HG03558 (cell line): ENCODE data around the gene FRS2.

Source experiments
- ATAC-seq: cut with Tn5 transposase; IDR thresholded peaks from one replicate; pipeline ENCODE4 v1.9.1; 2021; ENCODE audit warnings: moderate number of reproducible peaks; ENCODE audit not compliant: unreplicated experiment; ENCODE audit errors: extremely low read depth

The FRS2 gene

DNA sequence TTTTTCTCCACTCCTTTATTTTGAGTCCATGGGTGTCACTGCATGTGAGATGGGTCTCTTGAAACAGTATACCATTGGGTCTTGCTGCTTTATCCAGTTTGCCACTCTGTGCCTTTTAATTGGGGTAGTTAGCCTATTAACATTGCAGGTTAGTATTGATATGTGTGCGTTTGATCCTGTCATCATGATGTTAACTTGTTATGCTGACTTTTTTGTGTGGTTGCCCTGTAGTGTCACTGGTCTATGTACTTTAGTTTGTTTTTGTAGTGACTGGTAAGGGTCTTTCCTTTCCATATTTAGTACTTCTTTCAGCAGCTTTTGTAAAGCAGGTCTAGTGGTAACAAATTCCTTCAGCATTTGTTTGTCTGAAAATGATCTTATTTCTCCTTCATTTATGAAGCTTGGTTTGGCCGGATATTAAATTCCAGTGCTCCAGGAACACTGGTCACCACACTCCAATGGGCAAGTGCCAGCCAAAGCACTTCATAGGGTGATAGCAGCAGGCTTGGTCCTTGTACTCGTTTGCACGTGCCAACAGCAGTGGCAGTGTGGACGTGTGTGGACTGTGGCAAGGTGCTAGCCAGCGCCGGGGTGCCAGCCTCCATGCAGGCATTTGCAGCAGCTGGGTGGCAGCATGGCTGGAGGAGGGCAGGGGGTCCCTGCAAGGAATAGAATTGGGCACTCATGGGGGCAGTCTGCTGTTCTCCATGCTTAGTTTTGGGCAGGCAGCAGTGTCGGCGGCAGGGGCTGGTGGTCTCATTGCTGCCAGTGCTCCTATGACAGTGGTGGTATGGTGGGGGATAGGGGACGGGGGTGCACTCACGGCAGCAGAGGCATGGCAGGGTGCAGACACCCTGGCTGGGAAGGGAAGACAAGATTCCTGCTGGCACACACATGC is 53.5 kb downstream of the FRS2 start:
- no peak for ATAC-seq

DNA sequence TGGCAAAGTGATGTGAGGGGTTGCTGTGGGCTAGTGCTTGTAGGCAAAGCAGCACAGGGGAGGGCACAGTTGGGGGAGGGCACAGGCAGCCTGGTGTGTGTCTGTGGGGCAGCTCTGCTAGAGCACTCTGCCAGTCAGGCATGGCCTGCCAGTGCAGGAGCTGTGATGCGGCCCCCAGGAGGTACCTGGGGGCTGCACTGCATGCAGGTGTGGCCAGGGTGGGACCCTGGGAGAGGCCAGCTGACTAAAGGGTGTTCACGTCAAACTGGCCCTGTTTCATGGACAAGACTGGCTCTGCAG is 54.1 kb downstream of the FRS2 start:
- ATAC-seq, result no peak

DNA sequence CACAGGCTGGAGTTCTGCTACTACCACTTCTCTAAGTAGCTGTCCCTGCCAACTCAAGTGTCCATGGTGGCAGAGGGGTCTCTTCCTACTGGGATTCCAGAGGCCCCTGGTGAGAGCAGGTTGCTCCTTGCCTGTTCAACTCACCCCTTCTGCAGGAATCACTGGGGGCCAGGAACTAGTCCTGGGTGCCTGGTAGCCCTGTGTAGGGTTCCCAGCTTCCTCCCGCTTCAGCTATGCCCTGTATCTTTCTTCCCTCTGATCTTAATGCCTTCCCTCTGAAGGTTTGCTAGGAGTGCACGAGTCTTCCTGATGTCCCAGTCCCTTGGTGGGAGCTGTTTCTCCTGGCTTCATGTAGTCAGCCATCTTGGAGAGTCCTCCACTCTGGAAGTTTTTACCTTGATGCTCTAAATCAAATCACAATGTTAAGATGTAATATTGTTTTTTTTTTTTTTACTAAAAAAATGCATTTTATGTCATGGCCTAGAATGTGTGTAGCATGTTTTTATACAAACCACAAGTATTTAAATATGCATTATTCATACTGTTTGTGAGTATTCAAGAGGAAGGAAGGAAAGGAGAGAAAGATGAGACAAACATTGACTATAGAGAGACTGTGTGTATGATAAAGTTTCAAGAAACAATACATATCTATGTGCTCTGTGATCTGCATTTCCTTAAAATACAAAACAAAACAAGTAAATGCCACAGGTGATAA is 54.7 kb downstream of the FRS2 start:
- no peak for ATAC-seq

DNA sequence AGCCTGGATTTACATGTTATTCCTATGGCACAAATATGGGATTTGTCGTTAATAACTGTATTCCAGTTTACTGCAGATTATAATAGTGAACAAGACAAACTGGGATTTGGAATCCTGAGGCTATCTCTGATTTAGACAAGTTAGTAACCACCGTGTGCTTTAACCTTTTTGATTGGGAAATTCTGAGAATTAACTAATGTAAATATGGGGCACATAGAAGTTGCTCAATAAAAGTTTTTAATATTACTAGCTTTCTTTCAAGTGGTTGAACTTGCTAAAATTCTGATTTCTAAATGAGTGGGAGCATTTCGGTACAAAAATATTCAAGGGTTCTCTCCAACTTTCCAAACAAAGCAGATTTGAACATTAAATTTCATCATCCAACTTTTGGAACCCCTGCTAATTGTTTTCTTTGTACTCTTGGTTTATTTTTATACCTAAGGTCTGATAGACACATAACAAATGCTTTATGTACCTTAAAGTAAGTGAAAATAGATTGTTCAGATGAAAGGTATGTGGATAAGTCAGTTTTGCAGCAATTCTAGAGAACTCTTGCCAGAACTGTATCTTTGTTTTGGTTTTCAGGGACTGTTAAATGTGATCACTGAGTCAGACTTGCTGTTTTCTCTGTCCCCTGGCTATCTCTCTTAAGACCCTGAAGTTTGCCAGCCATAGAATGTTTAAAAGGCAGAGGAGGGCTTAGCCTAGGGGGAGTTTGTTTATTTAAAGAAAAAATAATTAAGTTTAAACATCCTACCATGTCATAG is 57.5 kb downstream of the FRS2 start:
- no peak for ATAC-seq

DNA sequence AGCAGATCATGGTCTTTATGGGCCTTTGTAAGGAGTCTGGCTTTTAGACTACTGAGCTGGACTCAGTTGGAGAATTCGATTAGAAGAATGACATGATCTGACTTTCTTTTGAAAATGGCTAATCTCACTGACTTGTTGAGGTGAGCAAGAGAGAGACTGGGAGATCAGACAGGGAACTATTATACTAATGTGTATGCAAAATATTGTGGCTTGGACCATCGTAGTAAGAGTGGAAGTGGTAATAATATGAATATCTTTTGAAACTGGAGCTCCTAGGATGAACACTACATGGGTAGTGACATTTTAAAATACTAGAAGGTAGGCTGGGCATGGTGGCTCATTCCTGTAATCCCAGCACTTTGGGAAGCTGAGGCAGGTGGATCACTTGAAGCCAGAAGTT is 58.8 kb downstream of the FRS2 start:
- no peak for ATAC-seq

DNA sequence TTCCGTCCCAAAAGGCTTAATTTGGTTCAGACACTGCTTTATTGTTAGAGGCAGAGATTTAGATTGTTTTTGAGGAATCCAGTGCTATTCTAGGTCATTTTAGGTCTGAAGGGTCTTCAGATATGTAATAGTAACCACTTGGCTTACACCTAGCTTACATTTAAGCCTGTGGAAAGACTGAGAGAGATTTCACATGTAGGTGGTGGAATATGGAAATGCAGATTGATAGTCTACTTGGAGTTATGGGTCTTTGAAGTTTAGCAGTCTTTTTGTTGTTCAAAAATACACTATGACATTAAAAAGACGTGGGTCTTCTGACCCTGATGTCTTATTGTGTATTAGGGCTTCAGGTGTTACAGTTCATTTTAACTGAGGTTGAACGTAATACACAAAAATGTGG is 63.7 kb downstream of the FRS2 start:
- ATAC-seq, result no peak

DNA sequence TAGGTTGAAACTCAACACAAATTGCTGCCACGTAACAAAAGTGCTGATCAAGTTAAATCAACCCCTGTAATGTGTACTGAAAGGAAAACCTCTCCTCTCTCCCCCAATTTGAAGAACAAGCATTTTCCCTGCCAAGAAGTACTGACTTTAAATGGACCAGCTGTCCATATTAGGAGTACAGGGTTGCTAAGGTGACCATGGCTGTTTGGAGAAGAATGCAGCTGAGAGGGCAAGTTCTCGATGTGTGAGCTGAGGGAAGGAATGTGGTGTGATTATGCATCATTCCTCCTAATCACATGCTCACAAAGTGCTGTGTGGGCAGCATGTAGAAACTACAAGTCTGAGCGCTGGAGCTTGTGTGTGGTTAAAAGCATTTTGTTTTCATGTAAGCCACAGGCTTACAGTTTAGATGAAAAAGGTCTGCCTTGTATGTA is 64.2 kb downstream of the FRS2 start:
- ATAC-seq, result peak; percentile 89

DNA sequence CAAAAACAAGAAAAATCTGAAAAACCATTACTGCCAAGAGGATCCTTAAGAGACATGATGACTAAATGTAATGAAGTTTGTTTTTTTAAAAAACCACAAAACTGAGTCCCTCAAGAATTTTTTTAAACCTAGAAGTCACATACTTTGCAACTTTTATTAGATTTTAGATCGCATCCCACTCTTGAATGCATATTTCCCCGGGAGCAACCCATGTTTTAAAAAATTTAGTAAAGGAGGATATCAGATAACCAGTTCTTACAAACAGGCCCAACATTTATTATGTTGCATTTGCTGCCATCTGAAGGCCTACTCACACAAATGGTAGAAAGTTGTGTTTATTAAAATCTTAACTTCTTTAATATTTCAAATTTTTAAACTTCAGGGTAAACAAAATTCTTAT is 70.8 kb downstream of the FRS2 start:
- ATAC-seq, result no peak

DNA sequence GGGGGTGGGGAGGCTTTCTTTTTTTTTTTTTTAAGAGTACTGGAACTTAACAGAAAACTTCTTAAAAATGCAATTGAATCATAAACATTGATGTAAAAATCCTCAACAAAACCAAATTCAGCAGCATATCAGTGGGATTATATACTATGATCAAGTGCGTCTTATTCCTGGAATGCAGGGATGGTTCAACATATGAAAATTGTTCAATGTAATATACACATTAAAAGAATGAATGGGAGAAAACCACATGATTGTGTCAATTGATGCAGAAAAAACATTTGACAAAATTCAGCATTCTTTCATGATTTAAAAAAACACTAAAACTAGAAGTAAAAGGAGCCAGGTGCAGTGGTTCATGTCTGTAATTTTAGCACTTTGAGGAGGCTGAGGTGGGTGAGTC is 73.9 kb downstream of the FRS2 start:
- no peak for ATAC-seq

DNA sequence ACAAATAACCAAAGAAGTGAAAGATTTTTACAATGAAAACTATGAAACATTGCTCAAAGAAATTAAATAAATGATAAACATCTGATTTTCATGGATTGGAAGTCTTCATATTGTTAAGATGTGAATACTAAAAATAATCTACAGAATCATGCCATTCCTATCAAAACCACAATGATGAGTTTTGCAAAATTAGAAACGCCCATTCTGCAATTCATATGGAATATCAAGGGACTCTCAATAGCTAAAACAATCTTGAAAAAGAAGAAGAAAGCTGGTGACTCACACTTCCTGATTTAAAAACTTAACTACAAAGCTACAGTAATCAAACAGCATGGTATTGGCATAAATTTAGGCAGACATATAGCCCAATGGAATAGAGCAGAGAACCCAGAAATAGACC is 74.9 kb downstream of the FRS2 start:
- ATAC-seq, result no peak

DNA sequence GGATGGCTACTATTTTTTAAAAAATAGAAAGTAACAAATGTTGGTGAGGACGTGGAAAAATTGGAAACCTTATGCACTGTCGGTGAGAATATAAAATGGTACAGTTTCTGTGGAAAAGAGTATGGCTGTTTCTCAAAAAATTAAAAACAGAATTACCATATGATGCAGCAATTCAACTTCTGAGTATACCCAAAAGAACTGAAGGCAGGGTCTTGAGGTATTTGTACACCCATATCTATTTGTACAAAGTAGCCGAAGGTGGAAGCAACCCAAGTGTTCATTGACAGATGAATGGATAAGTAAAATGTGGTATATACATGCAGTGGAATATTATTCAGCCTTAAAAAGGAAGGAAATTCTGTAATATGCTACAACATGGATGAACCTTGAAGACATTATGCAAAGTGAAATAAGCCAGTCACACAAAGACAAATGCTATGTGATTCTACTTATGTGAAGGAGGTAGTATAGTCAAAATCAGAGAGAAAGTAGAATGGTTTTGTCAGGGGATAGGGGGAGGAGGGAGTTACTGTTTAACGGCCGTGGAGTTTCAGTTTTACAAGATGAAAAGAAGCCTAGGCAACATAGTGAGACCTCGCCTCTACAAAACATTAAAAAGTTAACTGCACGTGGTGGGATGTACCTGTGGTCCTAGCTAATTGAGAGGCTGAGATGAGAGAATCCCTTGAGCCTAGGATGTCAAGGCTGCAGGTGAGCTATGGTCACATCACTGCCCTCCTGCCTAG is 76.7 kb downstream of the FRS2 start:
- no peak for ATAC-seq

DNA sequence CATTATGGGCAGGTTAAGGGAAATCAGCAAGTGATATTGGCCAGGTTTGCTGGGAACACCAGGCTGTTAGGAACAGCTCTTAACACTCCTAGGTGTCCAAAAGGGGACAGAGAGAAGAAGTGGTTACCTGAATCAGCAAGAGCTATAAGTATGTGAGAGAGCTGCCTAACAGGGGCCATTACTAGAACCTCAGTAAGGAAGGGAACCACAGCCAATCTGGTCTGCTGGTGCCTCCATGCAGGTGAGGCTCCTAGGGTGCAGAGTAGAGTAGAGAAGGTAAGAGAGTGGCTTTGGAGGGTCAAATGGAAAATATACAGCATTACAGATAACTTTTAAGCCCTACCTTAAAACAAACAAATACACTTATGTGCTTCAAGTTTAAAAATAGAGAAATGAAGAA is 78.5 kb downstream of the FRS2 start:
- no peak for ATAC-seq

DNA sequence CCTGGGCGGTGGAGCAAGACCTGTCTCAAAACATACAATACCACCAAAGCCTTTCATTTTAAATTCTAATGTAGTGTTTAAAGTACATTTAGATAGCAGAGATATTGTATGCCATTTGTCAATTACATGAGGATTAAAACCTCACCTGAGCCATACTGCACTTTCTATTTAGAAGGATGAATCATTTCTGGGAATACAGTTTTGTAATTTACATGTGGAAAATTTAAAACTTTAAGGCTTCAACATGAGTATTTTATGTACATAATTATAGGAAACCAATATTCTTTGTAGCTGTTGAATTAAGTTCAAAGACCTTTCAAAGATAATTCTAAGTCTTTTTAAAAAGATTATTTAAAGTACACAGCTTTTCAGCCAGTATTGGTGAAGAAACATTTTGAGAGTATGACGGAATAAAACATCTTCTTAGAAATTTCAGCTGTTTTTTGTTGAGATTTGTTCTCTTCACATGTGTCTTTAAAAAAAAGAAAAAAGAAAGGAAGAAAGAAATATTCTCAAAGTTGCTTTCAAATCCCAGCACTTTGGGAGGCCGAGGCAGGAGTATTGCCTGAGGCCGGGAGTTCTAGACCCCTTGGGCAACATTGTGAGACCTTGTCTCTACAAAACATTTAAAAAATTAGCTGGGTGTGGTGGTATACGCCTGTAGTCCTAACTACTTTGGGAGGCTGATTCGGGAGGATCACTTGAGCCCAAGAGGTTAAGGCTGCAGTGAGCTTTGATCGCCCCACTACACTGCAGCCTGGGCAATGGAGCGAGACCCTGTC is 80.6 kb downstream of the FRS2 start:
- no peak for ATAC-seq

DNA sequence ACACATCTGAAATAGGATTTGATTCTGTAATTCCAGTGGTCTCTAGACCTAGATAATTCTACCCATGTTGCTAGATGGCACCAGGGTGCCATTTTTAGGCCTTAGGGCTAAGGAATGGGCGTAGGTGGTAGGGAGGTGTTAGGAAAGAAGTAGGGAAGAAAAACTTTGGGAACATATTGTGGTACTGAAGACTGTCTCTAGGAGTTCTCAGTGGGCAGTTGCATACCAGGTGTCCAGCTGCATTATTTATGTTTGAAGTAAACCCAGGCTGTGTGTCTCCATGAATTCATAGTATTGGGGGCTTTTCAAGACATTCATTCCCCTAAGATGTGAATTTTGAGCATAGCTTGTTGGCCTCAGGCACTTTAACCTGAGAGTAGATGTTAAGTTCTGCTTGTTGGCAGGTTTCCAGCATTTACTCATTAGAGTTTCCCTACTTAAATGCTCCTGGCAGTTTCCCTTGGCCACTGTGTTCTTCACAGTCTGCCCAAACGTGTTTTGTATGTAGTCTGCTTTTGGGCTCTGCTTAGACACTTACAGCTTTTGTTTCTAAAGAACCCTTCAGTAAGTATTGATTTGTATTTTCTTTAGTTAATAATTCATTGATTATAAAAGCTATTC is 83.5 kb downstream of the FRS2 start:
- ATAC-seq, result no peak

DNA sequence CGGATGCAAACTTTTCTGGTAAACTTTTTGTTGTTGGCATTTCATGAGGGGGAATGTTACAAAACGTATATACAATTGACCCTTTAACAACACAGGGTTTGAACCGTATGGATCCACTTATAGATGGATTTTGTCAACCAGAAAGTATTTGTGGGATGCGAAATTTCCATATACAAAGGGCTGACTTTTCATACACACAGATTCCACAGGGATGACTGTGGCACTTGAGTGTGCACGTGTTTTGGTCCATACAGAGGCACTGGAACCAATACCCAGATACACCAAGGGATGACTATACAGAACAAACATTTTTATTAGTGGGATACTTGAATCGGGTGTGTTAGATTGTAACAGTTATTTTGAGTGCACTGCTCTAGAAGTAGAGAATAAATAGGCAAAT is 85.3 kb downstream of the FRS2 start:
- ATAC-seq, result no peak

DNA sequence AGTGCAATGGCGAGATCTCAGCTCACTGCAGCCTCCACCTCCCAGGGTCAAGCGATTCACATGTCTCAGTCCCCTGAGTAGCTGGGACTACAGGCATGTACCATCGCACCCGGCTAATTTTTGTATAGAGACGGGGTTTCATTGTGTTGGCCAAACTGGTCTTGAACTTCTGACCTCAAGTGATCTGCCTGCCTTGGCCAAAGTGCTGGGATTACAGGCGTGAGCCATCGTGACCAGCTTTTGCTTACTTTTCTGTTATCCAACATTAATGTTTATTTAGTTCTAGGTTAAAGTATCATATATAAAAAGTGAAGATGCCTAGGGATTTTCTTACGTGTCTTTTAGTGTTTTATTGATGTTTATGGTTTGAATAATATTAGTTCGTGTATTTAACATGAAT is 86.2 kb downstream of the FRS2 start:
- ATAC-seq, result no peak

DNA sequence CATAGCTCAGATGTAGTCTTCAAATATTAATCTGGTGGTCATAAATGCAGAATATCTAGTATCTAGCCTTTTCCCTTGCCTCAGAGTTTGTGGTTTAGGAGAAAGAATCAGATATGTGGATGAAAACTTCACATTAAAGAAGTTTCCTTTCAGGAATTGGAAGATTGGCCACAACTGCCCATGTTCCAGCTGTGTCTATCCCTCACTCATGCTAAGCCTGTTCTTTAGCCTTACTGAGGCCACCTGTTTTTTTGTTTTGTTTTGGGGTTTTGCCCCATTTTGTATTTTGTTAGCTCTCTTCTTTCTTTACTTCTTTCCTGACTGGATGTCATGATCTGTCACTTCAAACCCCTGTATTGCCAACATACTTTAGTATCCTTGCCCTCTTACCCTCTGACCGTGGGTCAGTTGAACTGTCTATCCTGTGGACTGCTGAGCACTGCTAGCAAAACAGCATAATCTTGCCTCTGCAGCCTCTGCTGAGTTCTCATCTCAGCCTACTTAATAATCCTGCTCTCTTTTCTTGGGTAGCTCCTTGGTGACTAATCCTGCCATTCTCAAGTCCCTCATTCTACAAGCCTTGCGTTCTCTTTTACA is 93.1 kb downstream of the FRS2 start:
- no peak for ATAC-seq

DNA sequence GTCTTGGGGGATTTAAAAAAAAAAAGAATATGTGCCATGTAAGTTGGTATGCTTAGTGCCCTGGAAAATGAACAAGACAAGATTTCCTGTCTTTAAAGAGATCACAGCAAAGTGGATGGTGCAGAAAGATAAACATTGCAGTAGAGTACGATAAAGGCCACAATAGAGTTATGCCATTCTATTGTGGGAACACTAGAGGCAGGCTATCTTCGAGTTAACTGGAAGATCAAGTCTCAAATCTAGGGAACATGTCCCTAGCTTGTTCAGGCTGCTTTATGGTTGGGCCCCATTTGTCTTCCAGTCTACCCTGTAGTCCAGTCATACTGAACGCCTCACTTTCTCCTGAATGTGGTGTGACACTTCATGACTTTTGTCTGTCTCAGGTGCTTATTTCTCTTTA is 96.4 kb downstream of the FRS2 start:
- ATAC-seq, result no peak

DNA sequence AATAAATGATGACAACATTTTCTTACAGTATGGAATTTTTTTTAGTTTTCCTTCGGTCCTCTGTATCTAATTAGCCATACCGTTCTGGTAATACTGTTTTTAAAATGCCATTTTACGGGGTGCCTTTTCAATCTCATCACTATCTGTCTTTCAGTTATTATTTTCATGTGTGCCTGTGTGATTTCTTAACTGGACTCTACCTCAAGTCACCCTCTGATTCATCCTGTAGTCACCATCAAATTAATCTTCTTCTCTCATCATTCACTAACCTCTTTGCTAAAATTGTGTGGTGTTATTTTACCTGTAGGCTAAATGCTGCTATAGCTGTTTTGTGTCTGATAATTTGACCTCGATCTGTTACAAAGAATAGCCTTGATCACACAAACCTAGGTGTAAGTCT is 99.0 kb downstream of the FRS2 start:
- ATAC-seq, result no peak
